NCI-H146 treated with DMSO at 0.1 percent for 48 hours (cell line): ENCODE data around the gene TMEM154.

ENCODE experiments used
- DNase-seq: peaks from one replicate; lab custom pipeline; 2025; ENCODE audit not compliant: unreplicated experiment; lab: John Stamatoyannopoulos, UW

TMEM154 gene

GRCh38 chr4:152696764-152697261, 17.0 kb upstream of the TMEM154 start:
- DNase-seq = no peak

DNA sequence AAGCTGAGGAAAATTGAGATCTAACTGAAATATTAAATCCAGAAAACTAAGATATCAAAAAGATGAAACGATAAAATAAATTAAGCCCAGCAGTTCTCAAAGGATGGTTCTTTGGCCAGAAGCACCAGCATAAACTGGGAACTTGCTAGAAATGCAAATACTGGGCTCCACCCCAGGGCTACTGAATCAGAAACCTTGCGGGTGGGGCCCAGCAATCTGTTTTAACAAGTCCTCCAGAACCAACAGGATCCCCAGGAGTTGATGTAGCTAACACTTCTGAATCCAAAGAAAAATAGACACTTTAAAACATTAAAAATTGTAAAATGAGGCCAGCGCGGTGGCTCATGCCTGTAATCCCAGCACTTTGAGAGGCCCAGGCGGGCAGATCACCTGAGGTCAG, 14.1 kb upstream of the TMEM154 start:
- no peak for DNase-seq

- DNase-seq = peak; percentile 58
Measured at GRCh38 chr4:152691761-152692160, 12.0 kb upstream of the TMEM154 start.

- DNase-seq = peak; percentile 58
Measured at GRCh38 chr4:152690706-152691651, 11.2 kb upstream of the TMEM154 start.

- DNase-seq = no peak
Measured at GRCh38 chr4:152689615-152690501, 10.1 kb upstream of the TMEM154 start.

GRCh38 chr4:152687974-152688599, 8.3 kb upstream of the TMEM154 start:
- DNase-seq = no peak

DNA sequence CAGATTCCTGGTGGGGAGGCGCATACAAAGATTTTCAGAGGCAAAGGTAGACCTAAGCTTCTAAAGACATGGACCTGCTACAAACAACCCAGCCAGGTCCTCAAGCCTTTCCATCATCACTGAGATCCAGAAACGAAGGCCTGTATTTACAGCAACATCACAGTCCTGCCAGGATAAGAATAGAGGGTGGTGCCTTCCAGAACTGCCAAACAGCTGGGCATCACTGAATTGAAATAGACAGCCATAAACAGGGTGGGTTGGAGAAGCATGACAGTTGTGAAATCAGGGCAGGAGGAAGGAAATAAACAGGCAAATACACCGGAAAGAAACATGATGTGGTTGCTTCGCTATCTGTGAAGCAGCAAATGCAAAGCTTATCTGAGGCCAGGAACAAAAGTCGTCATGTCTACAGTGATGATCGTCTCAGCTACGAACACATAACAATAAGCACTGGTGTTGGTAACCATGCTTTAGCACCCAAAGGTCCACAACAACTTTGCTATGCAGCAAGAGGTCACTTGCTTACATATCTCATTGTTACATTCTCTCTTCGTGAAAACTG, 6.7 kb upstream of the TMEM154 start:
- DNase-seq = no peak

- DNase-seq = no peak
Measured at GRCh38 chr4:152684587-152684986, 4.8 kb upstream of the TMEM154 start.

- DNase-seq = no peak
Measured at GRCh38 chr4:152684007-152684406, 4.2 kb upstream of the TMEM154 start.

DNA sequence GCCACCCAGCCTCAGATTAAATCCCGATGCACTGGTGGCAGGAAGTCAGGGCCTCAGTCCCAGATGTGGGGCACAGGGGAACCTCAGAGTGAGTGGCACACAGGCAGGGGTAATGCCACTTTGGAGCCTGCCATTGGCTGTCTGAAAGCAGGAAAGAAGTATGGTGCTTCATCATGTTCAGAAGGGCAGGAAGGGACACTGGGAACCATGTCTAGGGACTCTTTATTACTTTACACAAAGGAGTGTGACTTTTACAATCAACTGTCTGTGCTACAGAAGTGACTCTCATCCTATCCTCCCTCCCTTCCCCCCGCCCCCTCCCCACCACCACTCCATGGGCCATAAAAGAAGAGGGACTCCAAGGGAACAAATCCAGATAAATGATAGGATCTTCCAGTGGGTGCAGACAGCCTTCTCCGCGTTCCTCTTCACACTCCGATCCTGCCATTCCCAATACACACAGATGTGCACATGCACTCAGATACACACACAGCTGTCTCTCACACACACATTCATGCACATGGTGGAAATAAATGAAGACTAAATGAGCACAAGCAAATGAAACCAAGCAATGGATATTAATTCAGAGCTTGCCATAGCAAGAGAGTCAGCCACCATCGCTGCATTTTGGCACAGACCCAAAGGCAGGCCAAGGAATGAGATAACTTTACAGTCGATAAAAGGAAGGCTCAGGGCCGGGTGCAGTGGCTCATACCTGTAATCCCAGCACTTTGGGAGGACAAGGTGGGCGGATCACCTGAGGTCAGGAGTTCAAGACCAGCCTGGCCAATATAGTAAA, 2.5 kb upstream of the TMEM154 start:
- DNase-seq = no peak

DNA sequence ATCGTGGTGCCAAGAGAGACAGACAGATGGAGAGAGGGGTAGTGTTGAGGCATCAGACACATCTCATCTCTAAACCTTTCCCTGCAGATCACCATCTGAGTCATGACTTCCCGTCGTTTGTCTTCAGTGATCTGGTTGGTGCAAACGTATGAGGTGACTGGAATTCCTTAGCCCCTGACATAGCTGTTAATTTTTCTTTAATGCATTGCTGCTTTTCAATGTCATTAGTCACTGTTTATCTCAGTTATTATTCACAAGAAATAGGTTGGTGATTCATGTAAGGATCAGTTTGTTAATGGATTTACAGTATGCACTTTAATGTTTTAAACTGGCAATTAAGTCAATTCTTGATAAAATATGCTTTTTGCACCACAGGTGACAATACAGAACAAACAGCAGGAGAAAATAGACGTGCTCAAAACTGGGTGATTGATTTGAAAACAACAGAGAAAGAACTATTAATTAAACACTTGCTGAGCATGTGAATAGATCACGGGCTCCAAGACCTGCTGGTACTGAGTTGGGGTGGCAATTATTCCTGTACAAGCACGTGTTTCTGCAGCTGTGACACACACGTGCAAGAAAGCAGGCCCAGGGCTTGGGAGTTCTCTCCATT, 1.3 kb upstream of the TMEM154 start:
- DNase-seq = peak; percentile 59

DNA sequence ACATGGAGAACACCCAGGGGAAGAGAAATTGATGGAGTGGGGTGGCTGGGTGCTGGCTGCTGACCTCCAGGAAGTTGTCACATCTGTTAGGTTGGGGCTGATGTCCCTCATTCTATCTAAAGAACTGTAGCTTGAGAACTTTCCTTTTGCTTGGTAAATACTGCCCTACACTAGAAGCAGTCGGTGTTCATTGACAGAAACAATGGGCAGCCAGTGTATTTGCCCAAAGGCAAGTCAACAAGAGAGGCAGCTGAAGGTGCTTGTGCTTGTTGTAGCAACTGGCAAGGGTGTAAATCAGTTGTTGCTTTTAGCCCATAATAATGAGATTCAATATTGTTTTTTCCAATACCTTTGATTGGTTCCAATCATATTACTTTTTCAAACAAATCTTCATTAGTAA, 956 bp downstream of the TMEM154 start:
- no peak for DNase-seq

DNA sequence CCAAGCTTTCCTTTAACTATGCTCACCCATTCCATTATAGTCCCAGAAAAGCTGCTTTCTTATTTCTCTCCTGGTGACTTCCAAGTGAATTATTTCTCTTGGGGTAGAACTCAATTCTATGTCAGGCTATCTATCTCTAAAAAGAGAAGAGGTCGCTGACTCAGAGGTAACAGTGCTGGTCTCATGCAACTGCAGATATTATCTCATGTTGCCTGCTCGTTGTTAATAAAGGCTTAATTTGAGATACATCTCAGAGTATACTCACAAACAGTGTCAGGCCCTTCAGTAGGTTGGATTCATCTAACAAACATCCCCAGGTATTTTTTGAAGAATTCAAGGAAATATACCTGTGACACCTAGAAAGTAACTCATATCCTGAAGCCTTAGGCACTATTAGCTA, 2.7 kb downstream of the TMEM154 start:
- DNase-seq = no peak

- no peak for DNase-seq
Measured at GRCh38 chr4:152676052-152676854, 3.5 kb downstream of the TMEM154 start.

DNA sequence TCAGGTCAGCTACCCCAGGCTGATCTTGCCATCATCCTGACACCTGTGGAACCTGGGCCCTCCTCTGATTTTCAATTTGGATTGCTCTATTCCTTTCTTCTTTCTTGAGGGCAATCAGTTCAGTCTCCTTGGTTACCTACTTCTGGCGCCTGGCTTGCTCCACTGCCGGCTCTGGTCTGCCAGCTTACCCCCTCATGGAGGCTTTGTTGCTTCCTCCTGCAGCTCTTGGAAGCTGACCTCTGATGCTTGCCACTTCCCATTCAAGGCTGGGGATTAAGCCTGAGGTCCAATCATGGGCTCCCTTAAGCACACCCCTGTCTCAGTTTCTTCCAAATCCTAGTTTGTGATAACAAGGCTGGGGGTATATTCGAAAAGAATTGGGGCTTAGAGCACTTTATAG, 5.4 kb downstream of the TMEM154 start:
- DNase-seq = no peak

DNA sequence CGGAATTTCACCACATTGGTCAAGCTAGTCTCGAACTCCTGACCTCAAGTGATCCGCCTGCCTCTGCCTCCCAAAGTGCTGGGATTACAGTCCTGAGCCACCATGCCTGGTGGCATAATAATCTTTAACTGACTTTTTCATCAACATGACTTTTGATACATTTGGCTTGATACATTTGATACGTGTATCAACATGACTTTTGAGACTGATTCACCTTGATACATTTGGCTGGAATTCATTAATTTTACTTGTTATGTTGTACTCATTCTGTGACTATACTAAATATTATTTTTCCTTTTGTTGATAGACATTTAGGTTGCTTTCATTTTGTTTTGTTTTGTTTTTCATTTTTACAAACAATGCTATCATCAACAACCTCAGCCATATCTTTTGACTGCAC, 6.3 kb downstream of the TMEM154 start:
- no peak for DNase-seq

DNA sequence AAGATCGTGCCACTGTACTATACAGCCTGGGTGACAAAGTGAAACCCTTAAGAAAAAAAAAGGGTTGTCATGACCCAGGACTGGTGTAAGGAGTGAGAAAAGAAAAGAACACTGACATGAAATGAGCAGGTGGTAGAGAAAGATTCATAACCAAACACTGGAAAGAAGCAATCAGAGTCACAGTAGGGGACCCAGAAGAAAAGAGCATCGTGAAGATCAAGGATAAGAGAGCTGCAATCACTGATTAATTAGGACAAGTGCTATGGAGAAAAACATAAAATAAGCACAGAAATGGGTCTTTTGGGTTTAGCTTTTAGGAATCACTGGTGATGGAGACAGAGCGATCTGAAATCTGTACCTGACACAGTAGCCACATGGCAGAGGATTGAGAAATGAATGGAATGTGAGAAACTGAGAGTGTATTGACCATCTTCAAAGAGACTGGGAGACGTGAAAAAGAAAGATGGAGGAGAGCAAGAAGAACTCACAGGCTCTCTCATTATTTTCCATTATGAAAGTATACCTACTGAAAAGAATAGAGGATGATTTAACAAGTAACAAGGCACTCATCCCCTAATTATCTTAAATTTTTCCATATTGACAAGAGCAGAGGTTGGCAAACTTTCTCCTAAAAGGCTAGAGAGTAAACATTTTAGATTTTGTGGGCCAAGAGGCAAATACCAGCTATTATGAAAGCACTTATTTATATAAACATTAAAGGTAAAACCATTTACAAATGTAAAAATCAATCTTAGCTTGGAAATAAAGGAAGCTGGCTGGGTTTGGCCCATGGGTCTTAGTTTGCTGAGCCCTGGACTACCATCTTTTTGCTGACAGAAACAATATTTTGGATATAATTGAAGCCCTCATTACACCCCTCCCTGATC, 7.3 kb downstream of the TMEM154 start:
- no peak for DNase-seq
